OCI-LY7 (cell line): ENCODE measurements around the gene FNDC3B. TPM values are rescaled to one million over a fixed set of nuclear protein-coding genes. Genes with fewer than 3 reads are reported as not detected.
"Not testable (repeated sequence)": the region's sequence is repeated elsewhere in the genome, so short reads cannot be mapped to it uniquely, and the experiment has no call there.

Experiments
- BruUV-seq: library from RNA; stranded (reverse); fragments of 400-500 nt; replicated peaks from 2 replicates; lab custom pipeline; 2021; lab: Mats Ljungman, UMichigan
- CTCF ChIA-PET: fragments of 300-600 bp; sonication (Branson Sonifier 250); formaldehyde crosslinking; loops from one replicate; lab custom pipeline; 2022; ENCODE audit warnings: antibody characterized with exemption; ENCODE audit not compliant: unreplicated experiment; lab: Charles Lee
- POLR2A ChIA-PET: fragments of 300-600 bp; sonication (Branson Sonifier 250); formaldehyde crosslinking; loops from one replicate; lab custom pipeline; 2022; ENCODE audit warnings: antibody characterized with exemption; lab: Charles Lee
- DNase-seq: peaks from one replicate; pipeline ENCODE4 v3.0.0-alpha.2; 2015; ENCODE audit warnings: low spot score
- H2AFZ ChIP-seq: fragments of 200-600 bp; sonication (generic), shearing (Covaris generic); 2 replicates; pipeline ENCODE4 v1.6.1; 2014; ENCODE audit warnings: mild to moderate bottlenecking, antibody characterized with exemption, low read length, moderate library complexity
- H3K27ac ChIP-seq: fragments of 200-600 bp; sonication (generic); 2 replicates; pipeline ENCODE4 v1.5.1; 2014; ENCODE audit warnings: mixed run types, low read depth, mild to moderate bottlenecking, moderate library complexity, low read length, inconsistent platforms; ENCODE audit not compliant: poor library complexity, severe bottlenecking
- H3K36me3 ChIP-seq: fragments of 200-600 bp; sonication (generic); 2 replicates; pipeline ENCODE4 v1.6.1; 2014; ENCODE audit warnings: mild to moderate bottlenecking, antibody characterized with exemption, low read length, moderate library complexity, mixed read lengths; ENCODE audit not compliant: insufficient read depth
- H3K4me1 ChIP-seq: fragments of 200-600 bp; sonication (generic); 2 replicates; pipeline ENCODE4 v1.5.1; 2014; ENCODE audit warnings: mild to moderate bottlenecking, low read length; ENCODE audit not compliant: insufficient read depth, poor library complexity, severe bottlenecking
- H3K4me2 ChIP-seq: fragments of 200-600 bp; sonication (generic); 2 replicates; pipeline ENCODE4 v1.6.1; 2014; ENCODE audit warnings: mild to moderate bottlenecking, low read length
- H3K4me3 ChIP-seq: fragments of 200-600 bp; sonication (generic); 2 replicates; pipeline ENCODE4 v1.5.1; 2014; ENCODE audit warnings: mild to moderate bottlenecking, low read depth, low read length; ENCODE audit not compliant: poor library complexity, severe bottlenecking
- H3K79me2 ChIP-seq: fragments of 200-600 bp; sonication (generic); 2 replicates; pipeline ENCODE4 v1.6.1; 2016; ENCODE audit warnings: low read depth, mild to moderate bottlenecking, low read length, moderate library complexity, mixed read lengths; ENCODE audit not compliant: insufficient read depth
- H3K9me2 ChIP-seq: fragments of 200-600 bp; sonication (generic); 2 replicates; pipeline ENCODE4 v1.6.1; 2016; ENCODE audit warnings: mild to moderate bottlenecking, low read length, mixed read lengths; ENCODE audit not compliant: insufficient read depth
- H3K9me3 ChIP-seq: fragments of 200-600 bp; sonication (generic); 2 replicates; pipeline ENCODE4 v1.6.1; 2014; ENCODE audit warnings: mild to moderate bottlenecking, mixed run types, low read length, mixed read lengths
- H4K20me1 ChIP-seq: fragments of 200-600 bp; sonication (generic); 2 replicates; pipeline ENCODE4 v1.6.1; 2014; ENCODE audit warnings: mild to moderate bottlenecking, antibody characterized with exemption, low read length, moderate library complexity, mixed read lengths; ENCODE audit not compliant: insufficient read depth
- CTCF ChIP-seq: fragments of 200-600 bp; sonication (generic); conservative IDR thresholded peaks from 2 replicates; pipeline ENCODE4 v1.5.1; 2014; ENCODE audit warnings: mild to moderate bottlenecking, antibody characterized with exemption, low read length, moderate library complexity, mixed read lengths
- EZH2phosphoT487 ChIP-seq: fragments of 200-600 bp; sonication (generic); IDR thresholded peaks from 2 replicates; pipeline ENCODE4 v1.6.1; 2018; ENCODE audit warnings: low read depth, borderline replicate concordance, mild to moderate bottlenecking, mixed run types, antibody characterized with exemption, low read length, moderate library complexity, mixed read lengths
- intact Hi-C: fragments of 100-400 bp; cut with micrococcal nuclease; formaldehyde crosslinking; loops from one replicate; pipeline ENCODE4 v1.10.0; 2022; ENCODE audit not compliant: unreplicated experiment
- total RNA-seq, 2 experiments: library from RNA; depleted of rRNA in 1 of 2; stranded (reverse); fragments of >200 nt in 1 of 2; shearing (Covaris generic) in 1 of 2; gene quantifications; 2 replicates each; pipeline ENCODE4 v1.2.3, GENCODE V29; 2014 to 2022

The FNDC3B gene
- total RNA-seq, 2 experiments from 2014 or later: 23.3 to 28.5 TPM

- BruUV-seq, CTCF ChIA-PET, H3K4me3 ChIP-seq, H2AFZ ChIP-seq, intact Hi-C loops, DNase-seq, H3K4me2 ChIP-seq, H3K79me2 ChIP-seq, H4K20me1 ChIP-seq, H3K36me3 ChIP-seq, H3K27ac ChIP-seq, H3K9me2 ChIP-seq, H3K4me1 ChIP-seq, H3K9me3 ChIP-seq: not testable (repeated sequence)
- POLR2A ChIA-PET: interaction anchor here (0.7 kb wide), 1 partner anchor 10 kb away, joined by 3 read pairs; no protein-coding TSS in a partner anchor
Observed at GRCh38 chr3:172001616-172002015, 37.8 kb upstream of the FNDC3B start.

DNA sequence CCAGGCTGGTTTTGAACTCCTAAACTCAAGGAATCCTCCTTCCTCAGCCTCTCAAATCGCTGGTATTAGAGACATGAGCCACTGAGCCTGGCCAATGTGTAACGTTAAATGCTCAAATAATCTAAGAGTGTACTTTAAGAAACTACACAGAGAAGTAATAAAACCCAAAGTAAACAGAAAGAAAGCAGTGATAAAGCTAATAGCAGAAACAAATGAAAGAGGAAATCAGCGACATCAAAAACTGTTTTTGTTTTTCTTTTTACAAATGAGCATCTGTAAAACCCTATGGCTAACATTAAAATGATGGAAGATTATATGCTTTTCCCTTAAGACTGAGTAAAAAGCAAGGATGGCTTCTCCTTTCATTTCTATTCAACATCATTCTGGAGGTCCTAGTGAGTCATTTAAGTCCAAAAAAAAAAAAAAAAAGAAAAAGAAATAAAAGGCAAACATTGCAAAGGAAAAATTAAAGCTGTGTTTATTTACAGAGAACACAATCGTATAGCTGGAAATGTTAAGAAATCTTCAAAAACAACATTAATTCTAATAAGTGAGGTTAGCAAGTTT lies 36.8 kb upstream of the FNDC3B start:
- DNase-seq: no peak
- CTCF ChIA-PET: no interaction called here
- H4K20me1 ChIP-seq: no peaks in the 10 kb centered on the region
- no peak overlapping the region for H3K27ac ChIP-seq
- no peaks in the 10 kb centered on the region for H3K36me3 ChIP-seq
- no peaks in the 10 kb centered on the region for H3K9me2 ChIP-seq
- H3K9me3 ChIP-seq: no peaks in the 10 kb centered on the region
- no peak overlapping the region for H2AFZ ChIP-seq
- no peaks in the 10 kb centered on the region for H3K79me2 ChIP-seq
- BruUV-seq: no TSS peak
- H3K4me2 ChIP-seq: no peak overlapping the region
- H3K4me1 ChIP-seq: no peaks in the 10 kb centered on the region
- TF ChIP-seq EZH2phosphoT487 (no peak), CTCF (no peak)
- intact Hi-C loops: no loop called here
- H3K4me3 ChIP-seq: no peak overlapping the region
- POLR2A ChIA-PET: interaction anchor here (0.6 to 0.7 kb wide), 3 partner anchors 9 to 610 kb away, joined by 3 to 5 read pairs (median 3); no protein-coding TSS in a partner anchor

GRCh38 chr3:172003146-172003545 lies 36.2 kb upstream of the FNDC3B start:
- Histone ChIP-seq H3K4me1 (no peaks in the 10 kb centered on the region), H3K9me3 (no peaks in the 10 kb centered on the region), H3K4me2 (no peak overlapping the region), H3K4me3 (no peak overlapping the region), H2AFZ (no peak overlapping the region), H3K79me2 (no peaks in the 10 kb centered on the region), H4K20me1 (no peaks in the 10 kb centered on the region), H3K27ac (no peak overlapping the region), H3K9me2 (no peaks in the 10 kb centered on the region), H3K36me3 (no peaks in the 10 kb centered on the region)
- ChIA-PET CTCF (no interaction called here), POLR2A (interaction anchor here (0.6 kb wide), 2 partner anchors 8 to 609 kb away, joined by 3 read pairs; no protein-coding TSS in a partner anchor)
- intact Hi-C loops: no loop called here
- no peak for DNase-seq
- TF ChIP-seq EZH2phosphoT487 (no peak), CTCF (no peak)
- no TSS peak for BruUV-seq
